Fibroblast of the conjunctiva (primary cell): ENCODE measurements around the gene HMGCL.

Experiments used
- DNase-seq: peaks from one replicate; pipeline ENCODE4 v3.0.0-alpha.2; 2010; ENCODE audit warnings: low read depth

HMGCL gene

DNA sequence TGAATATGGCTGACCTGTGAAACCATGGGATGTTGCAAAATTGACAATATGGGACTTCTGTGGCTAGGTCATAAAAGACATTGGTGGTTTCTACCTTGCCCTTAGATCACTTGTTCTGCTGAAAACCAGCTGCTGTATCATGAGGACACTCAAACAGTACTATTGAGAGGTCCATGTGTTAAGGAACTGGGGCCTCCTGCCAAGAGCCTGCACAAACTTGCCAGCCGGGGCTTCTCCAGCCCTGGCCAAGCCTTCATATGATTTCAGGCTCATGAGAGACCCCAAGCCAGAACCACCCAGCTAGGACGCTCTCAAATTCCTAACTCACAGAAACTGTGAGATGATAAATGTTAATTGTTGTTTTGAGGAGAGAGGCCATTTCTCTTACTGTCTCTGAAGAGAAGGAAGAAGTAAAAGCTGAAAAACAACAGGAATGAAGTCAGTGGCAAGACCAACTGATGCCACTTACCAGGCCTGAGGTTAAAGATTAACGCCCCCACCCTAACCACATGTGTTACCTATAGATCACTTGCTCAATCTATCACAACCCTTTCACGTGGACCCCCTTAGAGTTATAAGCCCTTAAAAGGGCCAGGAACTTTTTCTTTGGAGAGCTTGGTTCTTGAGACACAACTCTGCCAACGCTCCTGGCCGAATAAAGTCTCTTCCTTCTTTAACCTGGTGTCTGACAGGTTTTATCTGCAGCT lies 50.9 kb downstream of the HMGCL start:
- DNase-seq: no peak

DNA sequence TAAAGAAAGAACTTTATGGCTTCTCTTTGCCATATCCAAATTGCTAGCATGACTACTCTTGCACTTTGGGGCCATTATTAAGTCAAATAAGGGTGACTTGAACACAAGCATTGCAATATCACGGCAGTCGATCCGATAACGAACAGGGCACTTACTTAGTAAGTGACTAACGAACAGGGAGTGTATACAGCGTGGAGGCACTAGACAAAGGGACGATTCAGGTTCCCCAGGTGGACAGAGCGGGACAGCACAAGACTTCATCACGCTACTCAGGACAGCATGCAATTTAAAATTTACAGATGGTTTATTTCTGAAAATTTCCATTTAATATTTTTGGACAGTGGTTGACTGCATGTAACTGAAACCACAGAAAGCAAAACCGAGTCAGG lies 52.4 kb downstream of the HMGCL start:
- no peak for DNase-seq

DNA sequence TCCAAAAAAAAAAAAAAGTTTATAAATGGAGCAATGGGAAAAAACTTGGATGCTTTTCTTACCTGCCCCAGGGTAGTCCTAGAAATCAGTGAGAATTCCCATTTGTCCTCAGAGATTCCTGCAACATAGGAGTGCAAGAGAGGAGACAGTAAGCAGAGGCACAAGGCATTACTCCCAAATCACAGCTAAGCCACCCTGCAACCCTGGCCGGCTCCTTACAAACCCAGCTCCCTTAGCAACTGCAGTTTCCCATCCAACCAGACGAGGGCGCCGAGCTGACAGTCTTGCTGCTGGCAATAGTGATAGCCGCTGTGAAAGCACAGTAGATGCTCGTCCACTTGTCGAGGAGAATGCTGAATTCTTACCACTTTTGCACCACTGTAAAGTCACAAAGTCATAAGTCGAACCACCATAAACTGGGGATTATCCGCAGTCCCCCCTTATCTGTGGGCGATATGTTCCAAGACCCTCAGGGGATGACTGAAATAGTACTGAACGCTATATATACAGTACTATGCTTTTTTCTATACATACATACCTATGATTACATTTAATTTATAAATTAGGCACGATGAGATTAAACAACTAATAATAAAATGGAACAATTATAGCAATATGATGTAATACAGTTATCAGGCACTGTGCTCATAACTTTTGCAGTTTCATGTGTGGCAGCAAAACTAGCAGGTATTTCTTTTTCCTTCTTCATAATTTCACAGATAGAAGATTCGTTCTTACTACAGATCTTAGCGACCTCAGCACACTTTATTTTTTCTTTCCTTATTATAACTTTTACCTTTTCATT lies 53.0 kb downstream of the HMGCL start:
- peak; percentile 75 for DNase-seq

DNA sequence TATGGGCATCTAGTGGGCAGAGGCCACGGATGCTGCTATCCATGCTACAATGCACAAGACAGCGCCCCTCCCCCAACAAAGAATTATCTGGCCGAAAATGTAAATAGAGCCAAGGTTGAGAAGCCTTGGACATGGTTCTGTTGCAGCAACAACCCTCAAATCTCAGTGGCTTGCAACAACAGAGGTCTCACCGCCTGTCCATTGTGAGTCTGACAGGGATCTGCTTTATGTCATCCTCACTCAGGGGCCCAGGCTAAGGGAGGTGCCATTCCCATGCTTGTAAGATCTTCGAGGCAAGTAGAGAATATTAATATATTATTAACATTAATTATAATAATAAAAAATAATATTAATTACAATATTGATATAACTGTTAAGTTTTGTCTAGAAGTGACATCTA lies 56.5 kb downstream of the HMGCL start:
- DNase-seq: no peak

DNA sequence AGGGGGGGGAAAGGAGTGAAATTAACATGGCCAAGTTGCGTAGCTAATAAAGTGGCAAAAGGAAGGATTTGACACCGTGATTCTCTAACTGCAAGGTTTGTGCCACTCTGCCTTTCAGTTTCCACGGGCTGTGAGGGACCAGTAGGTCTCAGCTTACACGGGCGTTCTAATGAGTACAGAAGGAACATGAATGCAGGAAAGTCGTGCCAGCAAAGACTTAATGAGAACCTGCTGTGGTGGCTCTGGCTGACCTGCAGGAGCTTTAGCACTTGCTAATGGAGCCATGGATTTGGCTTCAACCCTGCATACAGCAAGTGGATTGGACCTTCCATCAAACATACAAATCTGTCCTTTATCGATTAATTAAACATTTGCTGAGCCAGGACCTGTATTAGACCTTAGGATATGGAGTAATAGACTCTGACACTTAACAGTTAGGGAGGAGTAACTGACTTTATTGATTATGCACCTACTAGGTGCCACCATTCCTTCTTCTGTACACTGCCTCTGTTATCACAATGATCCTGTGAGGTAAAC lies 62.1 kb downstream of the HMGCL start:
- peak; percentile 59 for DNase-seq

DNA sequence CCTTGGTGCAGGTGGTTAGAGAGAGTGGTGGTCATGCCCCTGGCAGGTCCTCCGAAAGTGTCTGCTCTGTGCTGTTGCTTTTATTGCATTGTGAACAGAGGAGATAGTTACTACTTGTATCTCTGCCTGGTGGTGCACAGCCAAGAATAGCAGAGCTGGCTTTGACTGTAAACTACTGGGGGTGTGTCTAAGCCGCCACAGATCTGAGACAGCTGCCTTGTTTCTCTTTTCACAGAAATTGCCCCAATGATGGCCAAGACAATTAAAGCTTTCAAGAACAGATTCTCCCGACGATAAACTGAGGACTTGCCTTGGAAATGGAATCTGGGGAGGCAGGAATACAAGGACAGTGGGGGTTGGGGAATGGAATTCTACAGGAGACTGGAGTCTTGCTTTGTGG lies 66.0 kb downstream of the HMGCL start:
- DNase-seq: no peak

DNA sequence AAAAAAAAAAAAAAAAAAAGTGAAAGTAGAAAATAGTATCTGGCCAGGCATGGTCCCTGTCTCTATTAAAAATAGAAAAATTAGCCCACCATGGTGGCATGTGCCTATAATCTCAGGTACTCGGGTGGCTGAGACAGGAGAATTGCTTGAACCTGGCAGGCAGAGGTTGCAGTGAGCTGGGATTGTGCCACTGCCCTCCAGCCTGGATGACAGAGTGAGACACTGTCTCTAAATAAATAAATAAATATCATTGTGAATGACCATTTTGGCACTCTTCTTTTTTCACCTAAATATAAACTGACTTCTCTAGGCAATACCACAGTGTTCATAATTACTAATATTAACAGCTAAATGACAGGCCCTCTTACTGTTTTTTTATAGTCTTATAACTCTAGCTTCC lies 67.4 kb downstream of the HMGCL start:
- DNase-seq: no peak

DNA sequence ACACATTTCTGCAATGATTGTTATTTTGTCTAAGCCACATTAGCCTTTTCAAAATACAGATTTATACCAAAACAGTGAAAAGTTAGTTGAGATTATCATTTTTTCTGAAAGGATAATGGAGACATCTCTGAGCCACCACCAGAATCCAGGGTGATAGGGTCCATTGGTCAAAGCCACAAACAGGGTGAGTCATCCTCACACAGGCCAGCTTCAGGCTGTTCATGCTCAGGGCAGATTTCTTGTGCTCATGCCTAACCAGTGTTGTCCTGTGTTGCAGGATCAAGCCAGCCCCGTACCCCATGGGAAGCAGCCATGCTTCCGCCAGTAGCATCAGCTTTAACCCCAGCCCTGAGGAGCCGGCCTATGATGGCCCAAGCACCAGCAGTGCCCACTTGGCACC lies 68.6 kb downstream of the HMGCL start:
- no peak for DNase-seq

DNA sequence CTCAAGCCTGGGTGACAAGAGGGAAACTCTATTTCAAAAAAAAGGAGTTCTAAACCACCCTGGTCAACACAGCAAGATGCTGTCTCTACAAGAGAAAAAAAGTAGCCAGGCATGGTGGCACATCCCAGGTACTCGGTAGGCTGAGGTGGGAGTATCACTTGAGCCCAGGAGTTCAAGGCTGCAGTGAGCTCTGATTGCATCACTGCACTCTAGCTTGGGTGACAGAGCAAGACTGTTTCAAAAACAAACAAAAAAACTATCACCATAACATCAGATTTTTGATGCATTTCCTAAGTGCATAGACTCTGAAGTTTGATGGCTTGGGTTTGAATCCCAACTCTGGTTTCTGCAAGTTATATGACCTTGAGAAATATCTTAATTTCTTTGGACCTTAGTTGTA lies 72.3 kb downstream of the HMGCL start:
- DNase-seq: no peak
